PC-9 (cell line): ENCODE data around the gene CDH13. TPM values are rescaled to one million over a fixed set of nuclear protein-coding genes. Genes with fewer than 3 reads are reported as not detected.

Experiments
- BruUV-seq: library from RNA; stranded (reverse); fragments of 400-500 nt; replicated peaks from 2 replicates; lab custom pipeline; 2021; lab: Mats Ljungman, UMichigan
- CTCF ChIA-PET: fragments of 300-600 bp; sonication (Branson Sonifier 250); formaldehyde crosslinking; loops from one replicate; lab custom pipeline; 2022; ENCODE audit warnings: antibody characterized with exemption; lab: Charles Lee
- POLR2A ChIA-PET: fragments of 300-600 bp; sonication (Branson Sonifier 250); formaldehyde crosslinking; loops from one replicate; lab custom pipeline; 2022; ENCODE audit warnings: antibody characterized with exemption; ENCODE audit not compliant: unreplicated experiment; lab: Charles Lee
- DNase-seq, 2 experiments: peaks; one replicate each; pipeline versions ENCODE4 v3.0.0 to v3.0.0-alpha.2; 2015 to 2022; ENCODE audit warnings: mixed read lengths in 1 of 2
- H2AFZ ChIP-seq: fragments of 200-600 bp; sonication (generic); 2 replicates; pipeline ENCODE4 v1.8.1; 2017; ENCODE audit warnings: antibody characterized with exemption
- H3F3A ChIP-seq: fragments of 200-600 bp; sonication (generic); 2 replicates; pipeline ENCODE4 v1.8.1; 2017; ENCODE audit warnings: antibody characterized with exemption, mild to moderate bottlenecking, low read depth; ENCODE audit not compliant: insufficient read depth
- H3K27ac ChIP-seq: fragments of 200-600 bp; sonication (generic); 2 replicates; pipeline ENCODE4 v1.6.1; 2016; ENCODE audit warnings: mixed run types
- H3K27me3 ChIP-seq: fragments of 200-600 bp; sonication (generic); 2 replicates; pipeline ENCODE4 v1.6.1; 2016; ENCODE audit warnings: low read depth, mixed run types; ENCODE audit not compliant: insufficient read depth
- H3K36me3 ChIP-seq: fragments of 200-600 bp; sonication (generic); 2 replicates; pipeline ENCODE4 v1.6.1; 2016; ENCODE audit warnings: low read depth, mixed run types
- H3K4me1 ChIP-seq: fragments of 200-600 bp; sonication (generic); replicated peaks from 2 replicates; pipeline ENCODE4 v1.6.1; 2016; ENCODE audit warnings: mixed run types; ENCODE audit not compliant: insufficient read depth
- H3K4me2 ChIP-seq: fragments of 200-600 bp; sonication (generic); 2 replicates; pipeline ENCODE4 v1.6.1; 2017; ENCODE audit warnings: mixed run types
- H3K4me3 ChIP-seq: fragments of 200-600 bp; sonication (generic); 2 replicates; pipeline ENCODE4 v1.6.1; 2016; ENCODE audit warnings: mixed run types
- H3K79me2 ChIP-seq: fragments of 200-600 bp; sonication (generic); 2 replicates; pipeline ENCODE4 v1.6.1; 2017; ENCODE audit warnings: low read depth, mixed run types
- H3K9me2 ChIP-seq: fragments of 200-600 bp; sonication (generic); 2 replicates; pipeline ENCODE4 v1.8.1; 2017; ENCODE audit warnings: mild to moderate bottlenecking; ENCODE audit not compliant: insufficient read depth
- H3K9me3 ChIP-seq: fragments of 200-600 bp; sonication (generic); 2 replicates; pipeline ENCODE4 v1.8.1; 2016; ENCODE audit warnings: low read depth; ENCODE audit not compliant: insufficient read depth
- H4K20me1 ChIP-seq: fragments of 200-600 bp; sonication (generic); 2 replicates; pipeline ENCODE4 v1.8.1; 2017; ENCODE audit not compliant: insufficient read depth
- EZH2 ChIP-seq: fragments of 200-600 bp; sonication (generic); IDR thresholded peaks from 2 replicates; pipeline ENCODE4 v1.8.0; 2017; ENCODE audit warnings: antibody characterized with exemption, low read depth
- intact Hi-C: fragments of 100-400 bp; cut with micrococcal nuclease; formaldehyde crosslinking; loops from one replicate; pipeline ENCODE4 v1.10.0; 2022; ENCODE audit not compliant: unreplicated experiment
- total RNA-seq: library from RNA; stranded (reverse); gene quantifications from 2 replicates; pipeline ENCODE4 v1.2.3, GENCODE V29; 2021
- TF ChIP-seq, protein P1 (sequence below): fragments of 200-600 bp; sonication (generic); conservative IDR thresholded peaks from 2 replicates; pipeline ENCODE4 v1.6.1; 2017; ENCODE audit warnings: mixed run types, antibody characterized with exemption, mild to moderate bottlenecking, moderate library complexity

CDH13 gene
- total RNA-seq, 1 experiment from 2014 or later = 0.24 TPM

DNA sequence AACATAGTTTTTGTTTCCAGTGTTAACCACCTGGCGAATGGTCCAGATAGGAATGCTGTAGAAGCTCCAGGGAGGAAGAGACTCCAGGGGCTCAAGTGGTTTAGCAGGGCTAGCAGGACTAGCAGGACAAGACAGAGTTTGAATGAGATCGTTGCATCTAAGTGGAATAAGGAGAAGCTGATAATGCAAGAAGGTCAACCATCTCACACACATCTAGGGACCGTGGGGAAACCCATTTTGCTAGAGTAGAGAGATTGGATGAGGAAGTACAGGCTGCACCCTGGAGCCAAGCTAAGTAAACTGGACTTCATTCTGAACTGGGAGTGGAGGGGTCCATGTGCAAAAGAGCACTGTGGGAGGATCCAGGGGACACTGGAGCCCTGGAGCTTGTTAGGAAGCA is 1094.9 kb downstream of the CDH13 start:
- no peaks in the 10 kb centered on the region for H3K9me3 ChIP-seq
- H3F3A ChIP-seq = no peaks in the 10 kb centered on the region
- intact Hi-C loops = no loop called here
- H2AFZ ChIP-seq = no peak overlapping the region
- H3K4me1 ChIP-seq = no peaks in the 10 kb centered on the region
- no peak overlapping the region for H3K27ac ChIP-seq
- TF ChIP-seq EZH2 = no peak
- TF ChIP-seq, protein P1, sequence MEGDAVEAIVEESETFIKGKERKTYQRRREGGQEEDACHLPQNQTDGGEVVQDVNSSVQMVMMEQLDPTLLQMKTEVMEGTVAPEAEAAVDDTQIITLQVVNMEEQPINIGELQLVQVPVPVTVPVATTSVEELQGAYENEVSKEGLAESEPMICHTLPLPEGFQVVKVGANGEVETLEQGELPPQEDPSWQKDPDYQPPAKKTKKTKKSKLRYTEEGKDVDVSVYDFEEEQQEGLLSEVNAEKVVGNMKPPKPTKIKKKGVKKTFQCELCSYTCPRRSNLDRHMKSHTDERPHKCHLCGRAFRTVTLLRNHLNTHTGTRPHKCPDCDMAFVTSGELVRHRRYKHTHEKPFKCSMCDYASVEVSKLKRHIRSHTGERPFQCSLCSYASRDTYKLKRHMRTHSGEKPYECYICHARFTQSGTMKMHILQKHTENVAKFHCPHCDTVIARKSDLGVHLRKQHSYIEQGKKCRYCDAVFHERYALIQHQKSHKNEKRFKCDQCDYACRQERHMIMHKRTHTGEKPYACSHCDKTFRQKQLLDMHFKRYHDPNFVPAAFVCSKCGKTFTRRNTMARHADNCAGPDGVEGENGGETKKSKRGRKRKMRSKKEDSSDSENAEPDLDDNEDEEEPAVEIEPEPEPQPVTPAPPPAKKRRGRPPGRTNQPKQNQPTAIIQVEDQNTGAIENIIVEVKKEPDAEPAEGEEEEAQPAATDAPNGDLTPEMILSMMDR = no peak
- no TSS peak for BruUV-seq
- no peak overlapping the region for H3K4me3 ChIP-seq
- no peaks in the 10 kb centered on the region for H4K20me1 ChIP-seq
- no peaks in the 10 kb centered on the region for H3K36me3 ChIP-seq
- CTCF ChIA-PET = no interaction called here
- peaks cover 59% of the 10 kb centered on the region for H3K27me3 ChIP-seq
- no peaks in the 10 kb centered on the region for H3K9me2 ChIP-seq
- POLR2A ChIA-PET = no interaction called here
- no peaks in the 10 kb centered on the region for H3K79me2 ChIP-seq
- DNase-seq = no peak
- H3K4me2 ChIP-seq = no peak overlapping the region

DNA sequence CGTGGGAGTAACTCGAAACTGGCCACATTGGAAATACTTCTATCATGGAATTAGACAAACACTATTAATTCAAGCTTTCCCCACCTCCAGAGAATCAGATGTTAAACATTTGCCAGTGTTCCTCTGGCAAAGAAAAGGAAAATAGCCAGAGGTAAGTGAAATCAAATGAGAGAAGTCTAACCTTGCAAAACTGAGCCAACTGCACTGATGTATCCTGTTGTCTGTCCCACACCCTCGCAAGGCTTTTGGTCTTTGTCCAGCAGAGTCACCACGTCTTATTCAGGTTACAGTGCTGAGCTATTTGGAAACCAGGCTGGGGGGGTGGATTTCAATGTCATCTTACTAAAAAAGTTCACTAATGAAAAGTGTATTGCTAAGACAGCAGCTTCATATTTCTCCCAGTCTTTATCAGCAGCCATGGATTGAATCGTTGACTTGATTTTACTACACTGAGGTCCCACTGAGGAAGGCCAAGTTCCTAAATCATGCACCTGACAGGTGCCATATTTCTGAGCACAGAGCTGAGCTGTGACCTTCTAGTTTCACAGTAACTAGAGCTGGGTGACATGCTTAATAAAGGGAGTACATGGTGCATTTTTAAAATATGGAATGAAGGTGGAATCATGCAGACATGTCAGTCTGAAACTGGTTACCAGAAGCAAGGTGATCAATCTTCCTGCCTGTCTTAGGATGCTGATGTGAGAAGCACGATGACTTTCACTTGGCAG is 1095.9 kb downstream of the CDH13 start:
- Histone ChIP-seq H3K27ac (no peak overlapping the region), H3K4me3 (no peak overlapping the region), H3K27me3 (peaks cover 59% of the 10 kb centered on the region), H3K4me1 (no peaks in the 10 kb centered on the region), H3K9me3 (no peaks in the 10 kb centered on the region), H3K9me2 (no peaks in the 10 kb centered on the region), H3K4me2 (no peak overlapping the region), H3K79me2 (no peaks in the 10 kb centered on the region), H3K36me3 (no peaks in the 10 kb centered on the region), H4K20me1 (no peaks in the 10 kb centered on the region), H3F3A (no peaks in the 10 kb centered on the region), H2AFZ (no peak overlapping the region)
- ChIA-PET CTCF (no interaction called here), POLR2A (no interaction called here)
- no TSS peak for BruUV-seq
- DNase-seq = no peak
- TF ChIP-seq EZH2 = no peak
- TF ChIP-seq, protein P1 = no peak
- intact Hi-C loops = no loop called here

DNA sequence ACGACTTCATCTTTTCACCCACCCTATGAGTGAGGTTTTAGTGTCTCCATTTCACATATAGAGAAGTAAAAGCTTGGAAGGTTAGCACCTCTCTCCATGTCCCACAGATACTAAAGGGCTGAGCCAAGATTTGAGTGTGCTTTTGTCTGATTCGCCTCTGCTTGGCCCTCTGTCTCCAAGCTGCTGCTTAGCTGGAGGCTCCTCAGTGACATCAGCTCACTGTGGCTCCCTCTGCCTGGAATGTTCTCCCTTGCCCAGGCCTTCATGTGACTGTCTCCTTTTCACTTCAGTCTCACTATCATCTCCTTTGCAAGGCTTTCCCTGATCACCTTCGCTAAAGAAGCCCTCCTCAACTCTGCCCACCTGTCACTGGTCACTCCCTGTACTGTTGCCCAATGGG is 1096.5 kb downstream of the CDH13 start:
- TF ChIP-seq EZH2 = no peak
- TF ChIP-seq, protein P1 = no peak
- no peaks in the 10 kb centered on the region for H4K20me1 ChIP-seq
- no peaks in the 10 kb centered on the region for H3F3A ChIP-seq
- no peaks in the 10 kb centered on the region for H3K9me2 ChIP-seq
- CTCF ChIA-PET = no interaction called here
- no peaks in the 10 kb centered on the region for H3K4me1 ChIP-seq
- intact Hi-C loops = no loop called here
- DNase-seq = no peak
- POLR2A ChIA-PET = no interaction called here
- no peaks in the 10 kb centered on the region for H3K79me2 ChIP-seq
- no TSS peak for BruUV-seq
- no peak overlapping the region for H3K4me2 ChIP-seq
- H2AFZ ChIP-seq = no peak overlapping the region
- no peak overlapping the region for H3K27ac ChIP-seq
- peaks cover 59% of the 10 kb centered on the region for H3K27me3 ChIP-seq
- no peaks in the 10 kb centered on the region for H3K9me3 ChIP-seq
- H3K4me3 ChIP-seq = no peak overlapping the region
- H3K36me3 ChIP-seq = no peaks in the 10 kb centered on the region
